22Rv1 (cell line): ENCODE measurements around the gene ABCF3.

ENCODE experiments used
- CTCF ChIP-seq: fragments of 450-650 bp; IDR thresholded peaks from 2 replicates; pipeline ENCODE4 v1.5.1; 2017; ENCODE audit warnings: mild to moderate bottlenecking
- ZFX ChIP-seq: fragments of 450-650 bp; IDR thresholded peaks from 2 replicates; pipeline ENCODE4 v1.6.1; 2017; ENCODE audit warnings: antibody characterized with exemption, borderline replicate concordance

GRCh38 chr3:184185461-184186183 lies 377 bp upstream of the ABCF3 start:
- TF ChIP-seq CTCF (no peak), ZFX (no peak)
